ENCODE measurements around the gene DOCK1. TPM values are rescaled to one million over a fixed set of nuclear protein-coding genes. Genes with fewer than 3 reads are reported as not detected.

Gene DOCK1
- polyA plus RNA-seq (2011; rRNA removed): 37.9 and 47.2 TPM in 2 replicates
- 81.4 and 82.8 TPM in 2 replicates for polyA minus RNA-seq (2011; rRNA and poly(A)+ RNA removed)

- TF ChIP-seq CTCF (IDR thresholded peaks at IDR 0.05; ENCODE audit: low read depth, low read length): no peak
- POLR2A ChIA-PET: no interaction called here
- Histone ChIP-seq H3K4me3 (ENCODE audit: low read depth, low read length) (peak within 1 kb of the TSS; percentile 69), H3K27ac (ENCODE audit: low read depth, low read length) (peak within 1 kb of the TSS; percentile 65), H3K9me3 (ENCODE audit: control insufficient read depth, insufficient read depth, low read length) (no peaks in the 10 kb centered on the region), H3K27me3 (ENCODE audit: control insufficient read depth, insufficient read depth, low read length) (no peaks in the 10 kb centered on the region)
- DNase-seq (ENCODE audit: low read depth, low spot score): peak; percentile 18
- CTCF ChIA-PET: no interaction called here
These were observed at the start of gene DOCK1 for GRCh38 chr10:126904818-126905701. Gene DOCK1, plus strand, starts transcription at chr10:126905428. Its CDS starts 90 bp downstream, at chr10:126905518.

GRCh38 chr10:126857178-126857806, 47.9 kb upstream of the DOCK1 start:
- TF ChIP-seq CTCF (IDR thresholded peaks at IDR 0.05; ENCODE audit: low read depth, low read length): no peak
- ChIA-PET CTCF (no interaction called here), POLR2A (no interaction called here)
- DNase-seq (ENCODE audit: low read depth, low spot score): no peak
- Histone ChIP-seq H3K27me3 (ENCODE audit: control insufficient read depth, insufficient read depth, low read length) (peaks cover 7% of the 10 kb centered on the region), H3K4me3 (ENCODE audit: low read depth, low read length) (no peak overlapping the region), H3K27ac (ENCODE audit: low read depth, low read length) (no peak overlapping the region), H3K9me3 (ENCODE audit: control insufficient read depth, insufficient read depth, low read length) (peaks cover 4% of the 10 kb centered on the region)

GRCh38 chr10:126867567-126868365, 37.5 kb upstream of the DOCK1 start:
- DNase-seq (ENCODE audit: low read depth, low spot score): peak; percentile 44
- Histone ChIP-seq H3K27me3 (ENCODE audit: control insufficient read depth, insufficient read depth, low read length) (no peaks in the 10 kb centered on the region), H3K27ac (ENCODE audit: low read depth, low read length) (no peak overlapping the region), H3K4me3 (ENCODE audit: low read depth, low read length) (no peak overlapping the region), H3K9me3 (ENCODE audit: control insufficient read depth, insufficient read depth, low read length) (no peaks in the 10 kb centered on the region; the same call in 1 of the 2 replicates)
- TF ChIP-seq CTCF (IDR thresholded peaks at IDR 0.05; ENCODE audit: low read depth, low read length): no peak
- CTCF ChIA-PET: no interaction called here
- POLR2A ChIA-PET: no interaction called here

GRCh38 chr10:126868371-126868770, 36.9 kb upstream of the DOCK1 start:
- ChIA-PET POLR2A (no interaction called here), CTCF (no interaction called here)
- Histone ChIP-seq H3K27ac (ENCODE audit: low read depth, low read length) (no peak overlapping the region), H3K4me3 (ENCODE audit: low read depth, low read length) (no peak overlapping the region), H3K27me3 (ENCODE audit: control insufficient read depth, insufficient read depth, low read length) (no peaks in the 10 kb centered on the region), H3K9me3 (ENCODE audit: control insufficient read depth, insufficient read depth, low read length) (no peaks in the 10 kb centered on the region; the same call in 1 of the 2 replicates)
- TF ChIP-seq CTCF (IDR thresholded peaks at IDR 0.05; ENCODE audit: low read depth, low read length): no peak
- no peak for DNase-seq (ENCODE audit: low read depth, low spot score)

Data from AG04450 (cell line).